GM19351 (cell line): Measurements from ENCODE around the gene RAB3IL1.

Experiments
- ATAC-seq: cut with Tn5 transposase; IDR thresholded peaks from one replicate; pipeline ENCODE4 v1.9.1; 2021; ENCODE audit warnings: mild to moderate bottlenecking, moderate library complexity; ENCODE audit not compliant: unreplicated experiment

The RAB3IL1 gene

DNA sequence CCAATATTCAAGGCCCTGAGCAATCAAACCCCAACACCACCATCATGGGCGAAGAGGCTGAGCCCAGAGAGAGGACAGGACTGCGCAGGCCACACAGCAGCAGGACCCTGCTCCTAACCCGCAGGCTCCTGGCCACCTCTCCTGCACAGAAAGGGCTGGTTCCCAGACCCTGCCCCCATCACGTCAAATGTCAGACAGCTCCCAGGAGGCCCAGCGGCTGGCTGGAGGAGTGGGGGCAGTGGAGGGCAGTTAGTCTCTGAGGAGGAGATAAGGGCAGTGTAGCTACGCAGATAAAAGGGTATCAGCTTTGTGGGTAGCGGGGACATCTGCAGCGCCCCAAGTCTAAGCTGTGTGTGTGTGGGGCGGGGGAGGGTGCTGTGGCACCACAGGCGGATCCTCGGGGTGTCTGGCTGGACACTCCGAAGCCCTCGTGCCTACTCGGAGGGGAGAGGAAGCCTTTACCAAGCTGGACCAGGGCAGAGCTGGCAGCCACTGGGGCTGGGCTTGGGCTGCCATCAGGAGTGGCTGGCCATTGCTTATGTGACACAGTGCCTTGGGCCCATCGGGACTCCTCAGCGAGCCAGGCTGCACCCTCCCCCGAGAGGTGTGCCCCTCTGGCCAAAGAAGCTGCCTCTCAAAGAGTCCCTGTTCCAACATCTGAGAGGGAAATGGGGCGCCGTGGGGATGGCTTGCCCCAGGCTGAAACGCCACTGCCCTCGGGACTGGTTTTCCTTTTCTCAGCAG lies 47.5 kb downstream of the RAB3IL1 start:
- no peak for ATAC-seq

DNA sequence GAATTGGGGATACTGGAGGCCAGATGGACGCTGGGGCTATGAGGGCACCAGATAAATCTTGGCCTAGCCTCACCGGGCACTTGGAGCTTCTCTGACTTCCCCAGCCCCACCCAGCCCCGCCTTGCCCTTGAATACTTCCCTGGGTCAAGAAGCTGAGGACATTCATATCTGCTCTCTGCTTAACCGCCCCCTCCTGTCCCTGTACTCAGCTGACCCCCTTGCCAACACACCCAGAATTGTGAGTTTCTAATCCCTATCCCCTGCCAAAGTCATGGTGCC lies 48.0 kb downstream of the RAB3IL1 start:
- ATAC-seq: no peak

DNA sequence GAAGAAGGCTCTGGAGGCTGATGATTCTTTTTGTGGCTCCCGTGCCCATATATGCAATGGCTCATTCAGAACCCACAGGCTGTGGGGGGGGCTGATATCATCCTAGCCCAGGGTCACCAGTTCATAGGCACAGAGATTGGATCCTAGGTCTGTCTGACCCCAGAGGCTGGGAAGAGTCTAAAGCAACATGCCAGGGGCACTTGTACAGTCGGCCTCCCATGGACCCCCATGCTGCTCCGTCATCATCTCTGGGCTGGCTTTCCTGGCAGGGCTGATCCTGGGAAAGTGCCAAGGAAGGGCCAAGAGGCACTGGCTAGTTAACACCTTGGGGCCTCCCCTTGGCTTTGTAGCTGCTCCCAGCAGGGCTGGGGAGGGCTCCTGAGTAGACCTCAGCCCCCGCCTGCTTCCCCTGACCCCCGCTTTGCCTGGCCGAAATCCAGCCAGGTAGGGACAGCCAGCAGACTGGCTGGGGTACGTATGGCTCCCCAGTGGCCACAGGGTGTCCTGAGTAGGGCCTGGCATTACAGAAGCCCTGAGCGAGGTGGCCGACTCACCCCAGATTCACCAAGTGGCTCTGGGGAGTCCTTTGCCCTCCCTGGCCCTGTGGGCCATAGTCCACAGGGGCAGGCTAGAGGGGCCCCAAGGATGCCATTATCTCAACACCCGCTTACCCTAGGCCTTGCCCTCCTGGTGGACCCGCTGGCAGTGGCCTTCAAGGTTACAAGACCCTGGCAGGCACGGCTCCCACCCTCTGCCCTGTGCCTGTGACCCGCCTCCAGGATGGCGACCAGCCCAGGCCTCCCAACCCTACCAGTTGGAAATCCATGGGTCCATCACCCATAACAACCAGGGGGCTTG lies 48.6 kb downstream of the RAB3IL1 start:
- no peak for ATAC-seq

DNA sequence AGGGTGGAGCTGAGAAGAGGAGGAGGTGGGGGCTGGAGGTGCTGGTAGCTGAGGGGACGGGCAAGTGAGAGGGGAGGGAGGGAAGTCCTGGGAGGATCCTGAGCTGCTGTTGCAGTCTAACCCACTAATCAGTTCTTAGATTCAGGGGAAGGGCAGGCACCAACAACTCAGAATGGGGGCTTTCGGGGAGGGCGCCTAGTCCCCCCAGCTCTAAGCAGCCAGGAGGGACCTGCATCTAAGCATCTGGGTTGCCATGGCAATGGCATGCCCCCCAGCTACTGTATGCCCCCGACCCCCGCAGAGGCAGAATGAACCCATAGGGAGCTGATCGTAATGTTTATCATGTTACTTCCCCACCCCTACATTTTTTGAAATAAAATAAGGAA lies 50.4 kb downstream of the RAB3IL1 start:
- ATAC-seq: no peak

DNA sequence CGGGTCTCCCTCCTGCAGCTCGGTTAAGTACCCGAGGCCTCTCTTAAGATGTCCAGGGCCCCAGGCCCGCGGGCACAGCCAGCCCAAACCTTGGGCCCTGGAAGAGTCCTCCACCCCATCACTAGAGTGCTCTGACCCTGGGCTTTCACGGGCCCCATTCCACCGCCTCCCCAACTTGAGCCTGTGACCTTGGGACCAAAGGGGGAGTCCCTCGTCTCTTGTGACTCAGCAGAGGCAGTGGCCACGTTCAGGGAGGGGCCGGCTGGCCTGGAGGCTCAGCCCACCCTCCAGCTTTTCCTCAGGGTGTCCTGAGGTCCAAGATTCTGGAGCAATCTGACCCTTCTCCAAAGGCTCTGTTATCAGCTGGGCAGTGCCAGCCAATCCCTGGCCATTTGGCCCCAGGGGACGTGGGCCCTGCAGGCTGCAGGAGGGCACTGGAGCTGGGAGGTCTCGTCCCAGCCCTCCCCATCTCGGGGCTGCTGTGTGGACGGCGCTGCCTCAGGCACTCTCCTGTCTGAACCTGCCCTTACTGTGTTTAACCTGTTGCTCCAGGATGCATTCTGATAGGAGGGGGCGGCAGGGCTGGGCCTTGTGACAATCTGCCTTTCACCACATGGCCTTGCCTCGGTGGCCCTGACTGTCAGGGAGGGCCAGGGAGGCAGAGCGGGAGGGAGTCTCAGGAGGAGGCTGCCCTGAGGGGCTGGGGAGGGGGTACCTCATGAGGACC lies 51.0 kb downstream of the RAB3IL1 start:
- no peak for ATAC-seq

DNA sequence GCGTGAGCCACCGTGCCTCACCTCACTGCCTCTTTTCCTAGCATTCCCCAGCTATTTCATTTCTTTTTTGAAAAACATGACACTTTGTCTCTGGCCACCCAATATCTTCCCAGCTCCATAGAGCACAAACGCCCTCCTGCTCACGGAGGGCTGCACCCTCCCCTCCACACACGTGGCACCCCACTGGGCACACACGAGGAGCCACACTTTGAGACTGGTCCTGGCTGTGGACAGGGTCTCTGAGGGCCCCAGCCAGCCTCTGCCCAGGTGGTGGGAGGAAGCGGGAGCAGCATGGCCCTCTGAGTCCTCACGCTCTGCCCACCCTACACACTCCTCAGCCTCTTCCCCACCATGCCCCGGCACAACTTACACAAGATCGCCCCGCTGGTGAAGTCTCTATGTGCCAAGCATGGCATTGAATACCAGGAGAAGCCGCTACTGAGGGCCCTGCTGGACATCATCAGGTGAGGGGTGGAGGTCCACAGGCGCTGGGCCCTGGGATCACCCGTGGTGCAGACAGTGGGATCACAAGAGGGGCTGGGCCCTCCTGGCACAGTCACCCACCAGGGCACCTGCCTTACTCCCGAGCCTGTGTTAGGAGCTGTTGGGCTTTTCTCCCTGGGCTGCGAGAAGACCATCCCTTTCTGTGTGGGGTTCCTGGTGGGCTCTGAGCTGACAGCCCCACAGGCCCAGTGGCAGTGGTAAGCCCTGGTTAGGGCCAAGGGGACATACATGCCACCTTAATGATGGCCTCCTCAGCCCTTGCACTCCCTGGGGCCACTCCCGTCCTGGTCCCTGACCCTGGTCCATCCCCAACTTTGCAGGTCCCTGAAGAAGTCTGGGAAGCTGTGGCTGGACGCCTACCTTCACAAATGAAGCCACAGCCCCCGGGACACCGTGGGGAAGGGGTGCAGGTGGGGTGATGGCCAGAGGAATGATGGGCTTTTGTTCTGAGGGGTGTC lies 52.3 kb downstream of the RAB3IL1 start:
- ATAC-seq: no peak

DNA sequence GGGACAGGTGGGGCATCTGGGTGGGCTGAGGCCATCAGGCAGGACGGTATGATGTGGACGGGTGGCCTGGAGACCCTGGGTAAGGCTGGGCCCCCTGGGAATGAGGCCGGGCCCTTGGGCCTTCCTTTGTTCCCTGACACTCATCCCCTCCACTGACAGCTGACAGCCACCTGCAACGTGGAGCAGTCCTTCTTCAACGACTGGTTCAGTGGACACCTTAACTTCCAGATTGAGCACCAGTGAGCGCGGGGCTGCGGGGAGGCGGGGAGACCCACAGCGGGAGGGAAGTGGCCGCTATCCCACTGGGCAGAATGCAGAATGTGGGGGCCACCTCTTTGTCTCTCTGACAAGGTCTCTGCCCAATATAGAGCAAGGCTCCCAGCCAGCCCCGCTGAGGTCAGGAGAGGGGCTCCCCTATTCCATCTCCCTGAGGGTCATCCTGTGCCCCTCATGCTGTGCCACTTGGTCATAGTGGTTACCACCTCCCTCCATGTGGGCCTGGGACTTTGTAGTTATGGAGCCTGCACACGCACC lies 53.8 kb downstream of the RAB3IL1 start:
- no peak for ATAC-seq

DNA sequence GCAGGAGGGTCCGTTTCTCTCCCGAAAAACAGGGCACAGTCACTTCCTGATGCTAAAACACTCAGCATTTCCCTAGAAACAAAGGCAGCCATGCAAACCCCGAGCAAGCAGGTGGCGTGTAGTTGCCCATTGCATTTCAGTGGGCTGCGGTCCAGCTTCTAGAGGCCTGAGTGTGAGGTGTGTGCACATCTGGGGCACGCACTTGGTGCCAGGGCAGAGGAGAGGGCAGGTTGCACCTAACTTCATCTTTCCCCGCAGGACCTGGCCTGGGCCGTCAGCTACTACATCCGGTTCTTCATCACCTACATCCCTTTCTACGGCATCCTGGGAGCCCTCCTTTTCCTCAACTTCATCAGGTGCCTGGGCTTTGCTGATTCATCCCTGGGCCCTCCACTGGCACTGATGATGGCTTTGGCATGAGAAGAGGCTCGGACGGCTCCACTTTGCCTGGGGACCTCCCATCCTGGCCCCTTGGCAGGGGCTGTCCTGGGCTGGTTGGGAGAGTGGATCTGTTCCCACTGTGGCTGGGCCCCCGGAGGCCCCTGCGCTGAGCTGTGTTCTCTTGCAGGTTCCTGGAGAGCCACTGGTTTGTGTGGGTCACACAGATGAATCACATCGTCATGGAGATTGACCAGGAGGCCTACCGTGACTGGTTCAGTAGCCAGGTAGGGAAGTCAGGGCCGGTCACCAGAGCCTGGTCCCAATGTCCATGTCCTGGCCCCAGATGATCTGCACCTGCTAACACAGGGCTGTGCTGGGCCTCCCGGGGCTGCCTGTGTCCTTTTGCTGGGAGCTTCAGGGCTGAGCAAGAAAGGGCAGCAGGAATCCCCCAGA lies 54.4 kb downstream of the RAB3IL1 start:
- no peak for ATAC-seq

DNA sequence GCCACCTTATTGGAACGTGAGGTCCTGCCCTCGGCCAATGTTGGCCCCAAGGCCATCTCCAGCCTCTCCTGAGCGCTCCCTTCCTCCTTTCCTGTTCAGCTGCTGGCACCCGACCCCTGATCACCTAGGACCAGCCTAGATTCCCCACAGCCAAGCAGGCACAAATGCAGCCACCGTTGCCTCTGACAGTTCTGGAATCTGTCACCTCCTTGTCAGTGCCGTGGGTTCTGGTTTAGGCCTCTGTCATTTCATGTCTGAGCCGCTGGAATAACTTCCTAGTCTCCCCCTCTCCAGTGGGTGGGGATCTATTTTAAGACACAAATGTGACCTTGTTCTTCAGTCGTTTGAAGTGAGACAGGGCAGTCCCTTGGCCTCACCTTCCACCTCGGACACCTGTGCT lies 55.7 kb downstream of the RAB3IL1 start:
- ATAC-seq: no peak

DNA sequence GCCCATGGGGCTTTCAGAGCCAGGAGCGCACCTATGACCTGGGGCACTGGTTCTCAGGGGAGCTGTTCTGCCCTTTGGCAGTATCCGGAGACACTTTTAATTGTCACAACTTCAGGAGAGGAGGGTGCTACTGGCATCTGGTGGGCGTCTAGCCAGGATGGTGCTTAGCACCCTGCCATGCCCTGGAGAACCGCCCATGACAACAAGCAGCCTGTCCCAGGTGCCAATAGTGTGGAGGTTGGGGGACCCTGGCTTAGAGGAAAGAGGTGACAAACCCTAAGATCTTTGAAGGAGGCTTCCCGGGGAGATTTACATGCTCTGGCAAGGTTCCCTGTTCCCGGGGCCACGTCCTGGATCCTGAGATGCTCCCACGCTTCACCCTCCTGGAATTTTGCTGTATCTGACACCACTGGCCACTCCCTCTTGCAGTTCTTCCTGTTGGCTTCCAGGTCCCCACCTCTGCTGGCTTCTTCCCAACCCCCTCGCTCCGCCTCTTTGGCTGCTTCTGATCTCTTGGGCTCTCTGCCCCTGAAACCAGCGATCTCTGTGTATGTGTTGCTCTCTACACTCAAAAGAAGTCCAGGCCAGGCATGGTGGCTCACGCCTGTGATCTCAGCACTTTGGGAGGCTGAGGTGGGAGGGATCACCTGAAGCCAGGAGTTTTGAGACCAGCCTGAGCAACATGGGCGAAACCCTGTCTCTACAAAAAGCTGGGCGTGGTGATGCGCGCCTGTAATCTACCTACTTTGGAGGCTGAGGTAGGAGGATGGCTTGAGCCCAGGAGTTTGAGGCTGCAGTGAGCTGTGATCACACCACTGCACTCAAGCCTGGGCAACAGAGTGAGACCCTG lies 57.1 kb downstream of the RAB3IL1 start:
- no peak for ATAC-seq

DNA sequence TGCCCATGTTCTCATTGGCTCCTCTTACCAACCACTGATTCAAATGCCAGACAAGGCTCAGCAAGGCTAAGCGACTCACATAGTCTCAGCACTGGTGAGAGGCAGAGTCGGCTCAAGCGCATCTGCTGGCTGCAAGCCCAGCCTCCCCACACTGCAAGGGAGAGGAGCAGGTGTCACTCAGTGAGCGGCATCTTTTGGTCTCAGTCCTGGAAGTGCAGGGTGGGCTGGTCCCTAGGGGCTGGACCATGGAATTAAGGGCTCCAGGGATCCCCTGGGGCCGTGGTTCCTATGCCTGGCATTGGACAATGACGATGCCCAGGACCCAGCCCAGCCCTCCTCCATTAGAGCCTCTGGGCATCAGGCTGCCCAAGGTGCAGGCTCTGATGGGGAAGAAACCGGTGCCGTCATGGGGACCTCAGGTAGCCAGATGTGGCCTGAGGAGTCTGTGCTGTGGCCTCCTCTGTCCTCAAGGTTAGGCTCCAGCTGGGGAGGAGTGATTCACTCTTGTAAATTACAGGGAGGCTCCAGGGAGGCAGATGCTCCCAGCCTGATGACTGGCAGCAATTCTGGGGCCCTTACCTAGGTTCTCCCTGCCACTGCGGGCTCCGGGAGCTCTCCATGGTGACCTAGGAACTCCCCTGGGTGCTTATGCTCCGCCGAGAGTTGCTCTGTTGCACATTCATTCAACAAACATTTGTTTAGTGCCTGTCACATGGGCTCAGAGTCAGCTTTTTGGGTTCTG lies 61.3 kb downstream of the RAB3IL1 start:
- ATAC-seq: no peak

DNA sequence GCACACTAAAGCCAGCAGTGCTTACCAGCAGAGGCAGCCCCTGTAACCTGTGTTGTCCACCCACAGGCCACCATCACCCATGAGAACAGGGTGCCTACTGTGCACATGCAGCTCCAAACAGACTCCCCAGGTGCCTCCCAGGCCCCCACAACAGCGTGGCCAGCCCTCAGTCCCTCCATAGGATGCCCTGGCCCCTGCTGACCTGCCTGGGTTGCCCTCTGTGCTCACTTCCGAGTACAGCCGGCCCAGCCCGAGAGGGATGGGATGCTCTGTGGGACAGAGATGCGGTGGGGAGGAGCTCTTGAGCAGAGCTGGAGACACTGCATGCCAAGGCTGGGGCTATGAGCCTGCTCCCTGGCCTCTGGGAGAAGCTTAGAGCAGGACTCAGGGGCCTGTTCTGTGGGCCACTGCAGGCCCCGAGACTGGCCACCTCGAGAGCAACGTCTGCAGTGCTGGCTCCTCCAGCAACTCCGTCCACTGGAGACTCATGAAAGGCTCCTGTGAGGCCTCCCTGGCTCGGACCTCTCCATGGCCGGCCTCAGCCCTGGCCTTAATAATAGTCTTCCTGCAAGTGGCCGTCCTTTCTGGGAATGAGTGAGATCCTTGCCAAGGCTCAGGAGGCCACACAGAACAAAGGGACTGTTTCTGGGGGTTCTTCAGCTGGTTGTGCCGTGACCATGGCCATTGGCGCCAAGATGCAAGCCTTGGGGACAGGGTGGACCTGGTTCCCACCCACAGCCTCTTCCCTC lies 62.2 kb downstream of the RAB3IL1 start:
- no peak for ATAC-seq

DNA sequence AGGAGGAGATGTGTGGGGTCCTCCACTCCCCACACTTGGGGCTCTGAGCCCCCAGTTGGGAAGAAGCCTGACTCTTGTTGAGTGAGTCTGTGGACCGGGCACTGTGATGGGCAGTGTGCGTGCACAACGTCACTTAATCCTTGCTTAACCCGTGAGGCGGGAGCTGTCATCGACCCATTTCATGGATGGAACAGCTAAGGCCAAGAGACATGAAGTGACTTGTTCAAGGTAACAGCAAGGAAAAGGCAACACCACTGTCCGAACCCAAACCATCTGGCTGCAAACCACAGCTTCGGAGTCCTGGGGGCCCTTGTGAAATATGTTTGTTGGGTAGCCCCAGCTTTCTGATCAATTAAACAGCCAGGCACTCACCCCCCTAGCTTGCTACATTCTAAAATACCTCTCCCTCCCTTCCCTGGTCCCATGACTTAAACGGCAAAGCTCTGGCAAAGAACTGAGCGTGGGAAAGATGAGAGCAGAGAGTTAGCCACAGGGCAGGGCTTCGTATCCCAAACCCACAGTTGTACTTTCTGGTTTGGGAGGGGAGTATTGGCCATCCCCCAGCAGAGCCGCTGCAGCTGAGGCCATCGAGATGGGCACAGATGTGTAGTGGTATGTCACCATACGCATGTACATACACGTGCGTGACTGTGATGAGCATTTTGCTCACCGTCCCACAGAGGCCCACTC lies 63.0 kb downstream of the RAB3IL1 start:
- ATAC-seq: no peak

DNA sequence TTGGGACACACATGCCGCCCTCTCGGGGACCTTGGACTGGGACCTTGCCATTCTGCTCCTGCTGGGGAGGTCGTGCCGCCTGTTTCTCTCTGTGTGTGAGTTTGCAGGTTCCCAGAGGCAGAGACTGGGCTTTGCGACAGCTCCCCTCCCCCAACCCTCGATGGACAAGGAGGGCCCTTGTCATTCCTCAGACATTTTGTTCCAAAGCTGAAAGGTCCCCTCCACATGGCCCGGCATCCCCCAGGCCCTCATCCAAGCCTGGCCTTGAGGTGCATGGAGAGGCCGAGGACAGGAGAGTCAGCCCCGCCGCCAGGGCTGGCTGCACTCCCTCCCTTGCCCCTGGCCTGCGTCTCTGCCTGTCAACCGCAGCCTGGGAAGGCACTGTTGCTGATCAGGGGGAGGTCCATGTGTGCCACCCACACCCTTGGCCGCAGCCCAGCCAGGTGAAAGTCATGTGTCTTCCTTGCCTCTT lies 63.6 kb downstream of the RAB3IL1 start:
- ATAC-seq: no peak

DNA sequence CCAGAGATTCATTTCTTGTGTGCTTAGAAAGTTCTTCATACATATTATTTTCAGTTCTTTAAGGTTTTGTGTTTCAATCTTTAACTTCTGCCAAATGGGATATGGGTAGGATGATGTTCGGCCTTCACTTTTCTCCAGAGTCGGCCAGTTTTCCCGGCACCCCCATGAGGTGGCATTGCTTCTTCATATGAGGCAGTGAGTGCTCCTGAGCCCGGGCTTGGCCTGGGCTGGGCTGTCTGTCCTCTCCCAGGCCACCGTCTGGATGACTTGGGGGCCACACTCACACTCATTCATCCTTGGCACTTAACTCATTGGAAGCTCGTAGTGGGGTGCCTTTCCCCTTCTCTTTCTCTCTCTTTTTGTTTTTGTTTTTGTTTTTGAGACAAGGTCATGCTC lies 65.5 kb downstream of the RAB3IL1 start:
- ATAC-seq: no peak

DNA sequence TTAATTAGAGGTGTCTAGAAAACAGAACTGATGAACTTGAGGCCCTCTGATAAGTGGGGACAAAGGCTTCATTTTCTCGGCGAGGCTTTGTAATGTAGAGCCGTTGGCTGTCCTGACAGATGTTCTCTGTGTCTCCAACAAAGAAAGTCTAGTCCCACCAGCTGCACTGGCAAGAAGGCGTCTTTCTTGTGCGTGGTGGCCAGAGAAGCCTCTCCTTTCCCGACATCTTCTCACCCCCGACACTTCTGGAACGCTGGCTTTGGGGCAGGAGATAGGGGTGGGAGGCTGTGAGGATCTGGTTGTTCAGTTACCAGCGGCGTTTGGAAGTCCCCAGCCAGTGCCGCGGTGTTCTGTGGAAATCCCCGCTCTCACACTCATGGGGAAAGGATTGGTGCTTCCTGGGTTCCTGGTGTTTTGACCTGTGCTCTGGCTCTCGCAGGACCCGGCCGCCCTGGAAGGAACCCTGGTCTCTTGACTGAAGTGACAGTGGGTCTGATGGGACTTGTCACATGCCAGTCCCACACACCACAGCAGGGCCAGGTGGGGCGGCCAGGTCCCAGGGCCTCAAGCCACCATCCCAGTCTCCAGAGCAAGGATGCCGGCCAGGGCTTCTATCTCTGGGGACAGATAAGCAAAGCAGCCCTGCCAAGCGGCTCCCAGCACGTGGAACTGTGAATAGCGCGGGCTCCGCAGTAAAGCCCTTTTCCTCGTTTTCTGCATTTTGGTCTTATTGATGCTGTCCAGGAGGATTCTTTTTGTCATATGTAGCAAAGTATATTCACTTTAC lies 66.1 kb downstream of the RAB3IL1 start:
- ATAC-seq: no peak
